ENCODE measurements around the gene PCBP3.

GRCh38 chr21:45959182-45959581 is 315.7 kb downstream of the PCBP3 start:
- TF ChIP-seq FOXA2 (IDR thresholded peaks at IDR 0.05) = no peak
- no peak for TF ChIP-seq YY1 (IDR thresholded peaks at IDR 0.05)
- TF ChIP-seq REST (IDR thresholded peaks at IDR 0.05) = no peak
- TF ChIP-seq, protein P1, sequence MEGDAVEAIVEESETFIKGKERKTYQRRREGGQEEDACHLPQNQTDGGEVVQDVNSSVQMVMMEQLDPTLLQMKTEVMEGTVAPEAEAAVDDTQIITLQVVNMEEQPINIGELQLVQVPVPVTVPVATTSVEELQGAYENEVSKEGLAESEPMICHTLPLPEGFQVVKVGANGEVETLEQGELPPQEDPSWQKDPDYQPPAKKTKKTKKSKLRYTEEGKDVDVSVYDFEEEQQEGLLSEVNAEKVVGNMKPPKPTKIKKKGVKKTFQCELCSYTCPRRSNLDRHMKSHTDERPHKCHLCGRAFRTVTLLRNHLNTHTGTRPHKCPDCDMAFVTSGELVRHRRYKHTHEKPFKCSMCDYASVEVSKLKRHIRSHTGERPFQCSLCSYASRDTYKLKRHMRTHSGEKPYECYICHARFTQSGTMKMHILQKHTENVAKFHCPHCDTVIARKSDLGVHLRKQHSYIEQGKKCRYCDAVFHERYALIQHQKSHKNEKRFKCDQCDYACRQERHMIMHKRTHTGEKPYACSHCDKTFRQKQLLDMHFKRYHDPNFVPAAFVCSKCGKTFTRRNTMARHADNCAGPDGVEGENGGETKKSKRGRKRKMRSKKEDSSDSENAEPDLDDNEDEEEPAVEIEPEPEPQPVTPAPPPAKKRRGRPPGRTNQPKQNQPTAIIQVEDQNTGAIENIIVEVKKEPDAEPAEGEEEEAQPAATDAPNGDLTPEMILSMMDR (IDR thresholded peaks at IDR 0.05; ENCODE audit: low read depth, low read length, missing input control) = no peak
- TF ChIP-seq, protein P2, sequence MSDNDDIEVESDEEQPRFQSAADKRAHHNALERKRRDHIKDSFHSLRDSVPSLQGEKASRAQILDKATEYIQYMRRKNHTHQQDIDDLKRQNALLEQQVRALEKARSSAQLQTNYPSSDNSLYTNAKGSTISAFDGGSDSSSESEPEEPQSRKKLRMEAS (IDR thresholded peaks at IDR 0.05) = no peak
- no peak for TF ChIP-seq HNF4A (conservative IDR thresholded peaks at IDR 0.05)
- no peak for TF ChIP-seq FOXA1 (IDR thresholded peaks at IDR 0.05)
- TF ChIP-seq JUND (IDR thresholded peaks at IDR 0.05) = no peak
- no peak for TF ChIP-seq SP1 (IDR thresholded peaks at IDR 0.05)
- TF ChIP-seq GABPA (IDR thresholded peaks at IDR 0.05 in 1 of 2, conservative IDR thresholded peaks at IDR 0.05 in 1 of 2) = no peak
